GM21786 (cell line): ENCODE results near the gene SEC14L6.
"Not testable (repeated sequence)": the region's sequence is repeated elsewhere in the genome, so short reads cannot be mapped to it uniquely, and the experiment has no call there.

Experiments
- ATAC-seq: cut with Tn5 transposase; IDR thresholded peaks from one replicate; pipeline ENCODE4 v1.9.1; 2021; ENCODE audit not compliant: unreplicated experiment

Gene SEC14L6

GRCh38 chr22:30546616-30547015, at the start of gene SEC14L6:
Gene SEC14L6 (minus strand): TSS chr22:30546741. CDS start chr22:30546682, 59 bp downstream.
- ATAC-seq: no peak

- no peak for ATAC-seq
Measured at GRCh38 chr22:30596199-30596598, 49.7 kb upstream of the SEC14L6 start.

GRCh38 chr22:30592360-30592713, 45.8 kb upstream of the SEC14L6 start:
- ATAC-seq: not testable (repeated sequence)

- peak; percentile 96 for ATAC-seq
Measured at GRCh38 chr22:30591588-30592359, 45.2 kb upstream of the SEC14L6 start, which contains the start of gene PES1. Gene PES1 (minus strand): TSS chr22:30591910. CDS start chr22:30591833, 77 bp downstream.

- ATAC-seq: no peak
Measured at GRCh38 chr22:30591191-30591587, 44.6 kb upstream of the SEC14L6 start.

- no peak for ATAC-seq
Measured at GRCh38 chr22:30586414-30586813, 39.9 kb upstream of the SEC14L6 start.

GRCh38 chr22:30584441-30584840, 37.9 kb upstream of the SEC14L6 start:
- no peak for ATAC-seq

GRCh38 chr22:30582788-30583545, 36.4 kb upstream of the SEC14L6 start:
- no peak for ATAC-seq

GRCh38 chr22:30582051-30582450, 35.5 kb upstream of the SEC14L6 start:
- ATAC-seq: no peak

- no peak for ATAC-seq
Measured at GRCh38 chr22:30580896-30581295, 34.4 kb upstream of the SEC14L6 start.

- ATAC-seq: no peak
Measured at GRCh38 chr22:30578481-30578880, 31.9 kb upstream of the SEC14L6 start.

- no peak for ATAC-seq
Measured at GRCh38 chr22:30575859-30576258, 29.3 kb upstream of the SEC14L6 start.

- ATAC-seq: no peak
Measured at GRCh38 chr22:30574997-30575671, 28.6 kb upstream of the SEC14L6 start.

- ATAC-seq: no peak
Measured at GRCh38 chr22:30574095-30574981, 27.8 kb upstream of the SEC14L6 start, which contains the start of gene GAL3ST1. Gene GAL3ST1 (minus strand): TSS chr22:30574665. CDS start chr22:30557392, 17,273 bp downstream.

- ATAC-seq: no peak
Measured at GRCh38 chr22:30573594-30574094, 27.1 kb upstream of the SEC14L6 start.

- no peak for ATAC-seq
Measured at GRCh38 chr22:30572840-30573593, 26.5 kb upstream of the SEC14L6 start.

- no peak for ATAC-seq
Measured at GRCh38 chr22:30572210-30572609, 25.7 kb upstream of the SEC14L6 start.

GRCh38 chr22:30569674-30570202, 23.2 kb upstream of the SEC14L6 start:
- no peak for ATAC-seq

GRCh38 chr22:30568137-30568805, 21.7 kb upstream of the SEC14L6 start:
- no peak for ATAC-seq
